Ascending aorta (tissue), 2 donors: ENCODE measurements around the gene WIPF1. TPM values are rescaled to one million over a fixed set of nuclear protein-coding genes. Genes with fewer than 3 reads are reported as not detected.

Experiments
- DNase-seq, 2 donors: peaks; one replicate each; pipeline ENCODE4 v3.0.0-alpha.2; 2019; ENCODE audit warnings: low spot score in 2 of 2
- H3K27ac ChIP-seq, 2 donors: fragments of 200-600 bp; sonication (generic); one replicate each; pipeline ENCODE4 v1.5.1; 2016 to 2017; ENCODE audit warnings: mild to moderate bottlenecking in 1 of 2
- H3K27me3 ChIP-seq: fragments of 200-600 bp; sonication (generic); one replicate; pipeline ENCODE4 v1.5.1; 2017
- H3K36me3 ChIP-seq, 2 donors: fragments of 200-600 bp; sonication (generic); one replicate each; pipeline ENCODE4 v1.5.1; 2016
- H3K4me1 ChIP-seq, 2 donors: fragments of 200-600 bp; sonication (generic); one replicate each; pipeline ENCODE4 v1.5.1; 2016 to 2017; ENCODE audit warnings: mild to moderate bottlenecking in 1 of 2
- H3K4me3 ChIP-seq, 2 donors: fragments of 200-600 bp; sonication (generic); one replicate each; pipeline ENCODE4 v1.5.1; 2016 to 2017; ENCODE audit warnings: mild to moderate bottlenecking in 1 of 2
- H3K9me3 ChIP-seq, 2 donors: fragments of 200-600 bp; sonication (generic); one replicate each; pipeline ENCODE4 v1.5.1; 2016
- intact Hi-C: fragments of 100-400 bp; cut with DNase I; formaldehyde crosslinking; loops from one replicate; pipeline ENCODE4 v1.15.1; 2023
- total RNA-seq: library from RNA; depleted of rRNA; stranded (reverse); fragments of >200 nt; gene quantifications from one replicate; pipeline ENCODE4 v1.1.0, GENCODE V29; 2016
- TF ChIP-seq, protein P1 (sequence below), 3 experiments: fragments of 200-600 bp in 2 of 3; fragments of 450-650 bp in 1 of 3; sonication (generic) in 2 of 3; IDR thresholded peaks; one replicate each; pipeline ENCODE4 v1.5.1; 2016 to 2019; ENCODE audit warnings: antibody characterized with exemption in 3 of 3, mild to moderate bottlenecking in 1 of 3, moderate library complexity in 1 of 3

WIPF1 gene
- total RNA-seq, 1 donor from 2014 or later, result 26.1 TPM

DNA sequence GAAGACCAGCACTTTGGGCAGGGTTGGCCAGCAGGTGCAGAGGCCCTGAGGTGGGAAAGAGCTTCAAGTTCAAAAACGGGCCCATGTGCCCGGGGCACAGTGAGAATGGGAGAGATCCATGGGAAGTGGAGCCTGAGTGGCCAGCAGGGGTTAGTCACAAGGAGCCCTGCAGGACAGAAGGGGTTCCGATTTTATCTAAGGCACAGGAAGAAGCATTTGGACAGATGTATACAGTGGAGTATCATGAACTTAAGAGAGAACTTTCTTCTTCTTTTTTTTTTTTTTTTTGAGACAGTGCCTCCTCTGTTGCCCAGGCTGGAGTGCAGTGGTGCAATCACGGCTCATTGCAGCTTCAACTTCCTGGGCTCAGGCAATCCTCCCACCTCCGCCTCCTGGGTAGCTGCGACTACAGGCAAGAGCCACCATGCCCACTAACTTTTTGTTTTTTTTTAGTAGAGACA lies 24.0 kb downstream of the WIPF1 start:
- Histone ChIP-seq H3K27ac (no peak overlapping the region), H3K4me3 (no peak overlapping the region), H3K9me3 (no peaks in the 10 kb centered on the region), H3K36me3 (peaks cover 26 to 51% of the 10 kb centered on the region in 2 donors), H3K27me3 (no peaks in the 10 kb centered on the region), H3K4me1 (peaks cover 0 to 2% of the 10 kb centered on the region in 2 donors)
- DNase-seq, result no peak
- intact Hi-C loops, result loop anchor here (10.0 kb wide), 1 partner anchor 191 kb away; the partner anchor contains the start of gene CHRNA1
- TF ChIP-seq, protein P1, sequence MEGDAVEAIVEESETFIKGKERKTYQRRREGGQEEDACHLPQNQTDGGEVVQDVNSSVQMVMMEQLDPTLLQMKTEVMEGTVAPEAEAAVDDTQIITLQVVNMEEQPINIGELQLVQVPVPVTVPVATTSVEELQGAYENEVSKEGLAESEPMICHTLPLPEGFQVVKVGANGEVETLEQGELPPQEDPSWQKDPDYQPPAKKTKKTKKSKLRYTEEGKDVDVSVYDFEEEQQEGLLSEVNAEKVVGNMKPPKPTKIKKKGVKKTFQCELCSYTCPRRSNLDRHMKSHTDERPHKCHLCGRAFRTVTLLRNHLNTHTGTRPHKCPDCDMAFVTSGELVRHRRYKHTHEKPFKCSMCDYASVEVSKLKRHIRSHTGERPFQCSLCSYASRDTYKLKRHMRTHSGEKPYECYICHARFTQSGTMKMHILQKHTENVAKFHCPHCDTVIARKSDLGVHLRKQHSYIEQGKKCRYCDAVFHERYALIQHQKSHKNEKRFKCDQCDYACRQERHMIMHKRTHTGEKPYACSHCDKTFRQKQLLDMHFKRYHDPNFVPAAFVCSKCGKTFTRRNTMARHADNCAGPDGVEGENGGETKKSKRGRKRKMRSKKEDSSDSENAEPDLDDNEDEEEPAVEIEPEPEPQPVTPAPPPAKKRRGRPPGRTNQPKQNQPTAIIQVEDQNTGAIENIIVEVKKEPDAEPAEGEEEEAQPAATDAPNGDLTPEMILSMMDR (IDR thresholded peaks at IDR 0.05), result no peak

DNA sequence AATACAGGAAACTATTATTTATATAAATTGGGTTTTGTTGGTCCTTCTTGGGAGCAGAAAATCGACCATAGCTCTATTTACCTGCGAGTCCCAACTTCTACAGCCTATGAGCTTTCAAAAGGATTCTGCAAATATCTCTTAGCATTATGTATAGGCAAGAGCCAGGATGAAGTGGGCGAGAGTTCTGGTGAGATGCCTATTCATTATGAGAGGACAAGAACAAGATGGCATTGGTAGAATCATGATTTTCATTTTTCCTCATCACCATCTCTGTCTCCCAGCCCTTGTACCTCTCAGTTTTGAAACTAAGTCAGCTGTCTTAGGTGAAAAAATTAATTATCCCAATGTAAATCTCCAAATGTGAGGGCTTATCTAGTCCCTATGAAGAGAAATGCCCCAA lies 25.0 kb downstream of the WIPF1 start:
- Histone ChIP-seq H3K27me3 (no peaks in the 10 kb centered on the region), H3K9me3 (no peaks in the 10 kb centered on the region), H3K36me3 (peaks cover 28 to 60% of the 10 kb centered on the region in 2 donors), H3K4me3 (no peak overlapping the region), H3K27ac (no peak overlapping the region), H3K4me1 (peaks cover 0 to 2% of the 10 kb centered on the region in 2 donors)
- intact Hi-C loops, result loop anchor here (10.0 kb wide), 1 partner anchor 192 kb away; the partner anchor contains the start of gene CHRNA1
- TF ChIP-seq, protein P1 (IDR thresholded peaks at IDR 0.05), result no peak
- no peak for DNase-seq

DNA sequence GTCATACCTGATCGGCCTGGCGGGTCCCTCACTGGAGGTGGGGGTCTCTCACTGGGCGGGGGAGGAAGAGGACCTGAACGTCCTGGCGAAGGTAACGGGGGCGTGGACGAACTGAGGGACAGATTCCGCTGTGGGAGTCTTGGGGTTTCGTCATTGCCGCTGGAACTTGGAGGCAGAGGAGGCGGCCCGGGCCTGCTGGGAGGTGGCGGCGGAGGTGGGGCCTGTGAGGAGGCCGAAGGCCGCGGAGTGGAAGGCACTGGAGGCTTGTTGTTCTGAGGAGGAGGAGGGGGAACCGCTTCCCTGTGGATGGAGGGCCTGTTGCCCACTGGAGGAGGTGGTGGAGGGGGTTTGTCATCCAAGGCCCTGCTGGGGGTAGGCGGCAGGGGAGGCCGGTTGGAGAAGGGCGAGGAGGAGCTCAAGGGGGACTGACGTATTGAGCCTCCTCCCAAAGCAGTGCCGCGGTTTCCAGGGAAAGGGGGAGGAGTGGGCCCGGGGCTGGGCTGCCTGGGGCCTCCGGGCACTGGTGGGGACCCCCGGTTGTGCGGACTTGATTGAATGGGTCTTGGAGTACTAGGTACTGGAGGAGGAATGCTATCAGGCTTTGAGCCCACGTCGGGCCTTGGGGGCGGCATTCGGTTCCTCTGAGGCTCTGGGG lies 25.8 kb downstream of the WIPF1 start:
- Histone ChIP-seq H3K4me1 (peaks cover 0 to 2% of the 10 kb centered on the region in 2 donors), H3K27ac (no peak overlapping the region), H3K4me3 (no peak overlapping the region), H3K27me3 (no peaks in the 10 kb centered on the region), H3K9me3 (no peaks in the 10 kb centered on the region), H3K36me3 (peaks cover 34 to 67% of the 10 kb centered on the region in 2 donors)
- intact Hi-C loops, result loop anchor here (10.0 kb wide), 1 partner anchor 193 kb away; the partner anchor contains the start of gene CHRNA1
- DNase-seq, result no peak
- TF ChIP-seq, protein P1 (IDR thresholded peaks at IDR 0.05), result no peak

DNA sequence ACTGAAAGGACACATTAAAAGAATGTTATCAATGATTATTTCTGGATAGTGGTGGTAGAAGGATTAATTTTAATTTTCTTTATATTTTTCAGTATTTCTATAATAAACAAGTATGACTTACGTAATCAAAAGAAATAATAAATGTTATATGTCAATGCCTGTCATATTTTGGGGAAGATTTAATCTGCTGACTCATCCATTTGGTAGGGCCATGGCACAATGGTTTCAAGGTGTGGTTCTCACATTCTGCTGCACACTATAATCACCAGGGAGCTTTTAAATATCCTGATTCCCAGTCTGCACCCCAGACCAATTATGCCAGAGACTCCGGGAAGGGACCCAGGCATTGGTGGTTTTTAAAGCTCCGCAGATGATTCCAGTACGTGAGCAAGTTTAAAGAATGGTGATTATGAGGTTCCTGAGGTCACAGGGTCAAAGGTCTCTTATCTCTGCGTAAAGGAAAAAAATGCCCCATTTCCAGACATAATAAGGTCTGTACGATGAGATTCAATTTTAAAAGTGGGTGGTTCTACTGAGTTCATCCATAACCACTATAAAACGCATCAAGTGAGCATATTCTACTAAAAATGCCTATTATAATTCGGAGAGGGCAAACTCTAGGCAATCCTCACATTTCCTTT lies 27.2 kb downstream of the WIPF1 start:
- Histone ChIP-seq H3K4me3 (no peak overlapping the region), H3K27me3 (no peaks in the 10 kb centered on the region), H3K27ac (no peak overlapping the region), H3K36me3 (peaks cover 39 to 73% of the 10 kb centered on the region in 2 donors), H3K4me1 (peaks cover 0 to 2% of the 10 kb centered on the region in 2 donors), H3K9me3 (no peaks in the 10 kb centered on the region)
- TF ChIP-seq, protein P1 (IDR thresholded peaks at IDR 0.05), result no peak
- intact Hi-C loops, result loop anchor here (10.0 kb wide), 1 partner anchor 194 kb away; the partner anchor contains the start of gene CHRNA1
- DNase-seq, result no peak

DNA sequence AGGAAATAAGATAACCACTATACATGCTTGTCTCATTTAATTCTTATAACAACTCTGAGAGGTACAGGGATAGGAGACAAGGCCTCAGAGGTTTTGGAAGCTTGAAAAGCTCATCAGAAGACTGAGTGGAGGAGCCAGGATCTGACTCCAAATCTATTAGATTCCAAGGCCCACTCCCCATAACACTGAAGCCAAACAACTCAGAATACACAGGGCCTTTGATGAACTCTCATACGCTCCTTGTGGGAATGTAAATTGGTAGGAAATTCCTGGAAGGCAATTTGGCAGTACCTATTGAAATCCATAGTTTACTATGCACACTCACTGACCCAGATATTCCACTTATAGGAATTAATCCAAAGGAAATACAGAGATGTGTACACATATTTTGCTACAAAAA lies 27.9 kb downstream of the WIPF1 start:
- H3K36me3 ChIP-seq, result peaks cover 37 to 73% of the 10 kb centered on the region in 2 donors
- TF ChIP-seq, protein P1 (IDR thresholded peaks at IDR 0.05), result no peak
- H3K9me3 ChIP-seq, result no peaks in the 10 kb centered on the region

More for the DNA sequence above, 27.9 kb downstream of the WIPF1 start:
- H3K27me3 ChIP-seq, result no peaks in the 10 kb centered on the region
- intact Hi-C loops, result loop anchor here (10.0 kb wide), 1 partner anchor 195 kb away; the partner anchor contains the start of gene CHRNA1
- no peak for DNase-seq
- H3K4me3 ChIP-seq, result no peak overlapping the region
- peaks cover 0 to 2% of the 10 kb centered on the region in 2 donors for H3K4me1 ChIP-seq
- H3K27ac ChIP-seq, result no peak overlapping the region
